ENCODE results near the gene NMT1.
"Not testable (repeated sequence)": the region's sequence is repeated elsewhere in the genome, so short reads cannot be mapped to it uniquely, and the experiment has no call there.

Gene NMT1

GRCh38 chr17:45050481-45051059 is 10.5 kb upstream of the NMT1 start:
- Histone ChIP-seq H3K27me3 (ENCODE audit: insufficient read depth, low read depth, severe bottlenecking) (no peaks in the 10 kb centered on the region), H3K27ac (peak overlapping the region; percentile 88), H3K9me3 (ENCODE audit: severe bottlenecking) (no peaks in the 10 kb centered on the region), H3K36me3 (peaks cover 5% of the 10 kb centered on the region), H3K4me3 (ENCODE audit: low read depth, low read length) (peak overlapping the region; percentile 99)
- no peak for DNase-seq
- no peak for TF ChIP-seq CTCF (IDR thresholded peaks at IDR 0.05; ENCODE audit: low read depth, low read length)

GRCh38 chr17:45051060-45051719 is 9.9 kb upstream of the NMT1 start, which contains the start of gene DCAKD:
Gene DCAKD (minus strand): TSS chr17:45051632. CDS start chr17:45034885, 16,747 bp downstream.
- Histone ChIP-seq H3K4me3 (ENCODE audit: low read depth, low read length) (peak within 1 kb of the TSS; percentile 99), H3K27me3 (ENCODE audit: insufficient read depth, low read depth, severe bottlenecking) (no peaks in the 10 kb centered on the region), H3K9me3 (ENCODE audit: severe bottlenecking) (no peaks in the 10 kb centered on the region), H3K27ac (peak within 1 kb of the TSS; percentile 99), H3K36me3 (peaks cover under 1% of the 10 kb centered on the region)
- TF ChIP-seq CTCF (IDR thresholded peaks at IDR 0.05; ENCODE audit: low read depth, low read length): no peak
- DNase-seq: peak; percentile 97

- not testable (repeated sequence) for H3K9me3 ChIP-seq (ENCODE audit: severe bottlenecking)
These were observed 9.4 kb upstream of the NMT1 start for GRCh38 chr17:45051720-45052051.

GRCh38 chr17:45052052-45052772 is 8.9 kb upstream of the NMT1 start:
- no peaks in the 10 kb centered on the region for H3K9me3 ChIP-seq (ENCODE audit: severe bottlenecking)
- DNase-seq: peak; percentile 84
- H3K27ac ChIP-seq: peak overlapping the region; percentile 99

More at GRCh38 chr17:45051720-45052051, 9.4 kb upstream of the NMT1 start:
- H3K4me3 ChIP-seq (ENCODE audit: low read depth, low read length): peak overlapping the region; percentile 47; the same call in 1 of the 2 replicates
- H3K27me3 ChIP-seq (ENCODE audit: insufficient read depth, low read depth, severe bottlenecking); DNase-seq; H3K36me3 ChIP-seq: not testable (repeated sequence)
- H3K27ac ChIP-seq: peak overlapping the region; percentile 99

GRCh38 chr17:45060382-45060796 is 728 bp upstream of the NMT1 start:
- DNase-seq: no peak

More at GRCh38 chr17:45052052-45052772, 8.9 kb upstream of the NMT1 start:
- peak overlapping the region; percentile 47 for H3K4me3 ChIP-seq (ENCODE audit: low read depth, low read length)
- H3K27me3 ChIP-seq (ENCODE audit: insufficient read depth, low read depth, severe bottlenecking): no peaks in the 10 kb centered on the region
- no peaks in the 10 kb centered on the region; the same call in 1 of the 2 replicates for H3K36me3 ChIP-seq
- no peak for TF ChIP-seq CTCF (IDR thresholded peaks at IDR 0.05; ENCODE audit: low read depth, low read length)

More at GRCh38 chr17:45060382-45060796, 728 bp upstream of the NMT1 start:
- Histone ChIP-seq H3K27ac (peak overlapping the region; percentile 85), H3K36me3 (peaks cover 9% of the 10 kb centered on the region), H3K4me3 (ENCODE audit: low read depth, low read length) (peak overlapping the region; percentile 97), H3K9me3 (ENCODE audit: severe bottlenecking) (no peaks in the 10 kb centered on the region), H3K27me3 (ENCODE audit: insufficient read depth, low read depth, severe bottlenecking) (no peaks in the 10 kb centered on the region)
- TF ChIP-seq CTCF (IDR thresholded peaks at IDR 0.05; ENCODE audit: low read depth, low read length): no peak

Measured in WERI-Rb-1 (cell line).